Measurements from ENCODE around the gene SPOCK1.

- TF ChIP-seq EZH2 (IDR thresholded peaks at IDR 0.05; ENCODE audit: borderline replicate concordance, low read depth, low read length, poor library complexity, severe bottlenecking), result no peak
- TF ChIP-seq, protein P1, sequence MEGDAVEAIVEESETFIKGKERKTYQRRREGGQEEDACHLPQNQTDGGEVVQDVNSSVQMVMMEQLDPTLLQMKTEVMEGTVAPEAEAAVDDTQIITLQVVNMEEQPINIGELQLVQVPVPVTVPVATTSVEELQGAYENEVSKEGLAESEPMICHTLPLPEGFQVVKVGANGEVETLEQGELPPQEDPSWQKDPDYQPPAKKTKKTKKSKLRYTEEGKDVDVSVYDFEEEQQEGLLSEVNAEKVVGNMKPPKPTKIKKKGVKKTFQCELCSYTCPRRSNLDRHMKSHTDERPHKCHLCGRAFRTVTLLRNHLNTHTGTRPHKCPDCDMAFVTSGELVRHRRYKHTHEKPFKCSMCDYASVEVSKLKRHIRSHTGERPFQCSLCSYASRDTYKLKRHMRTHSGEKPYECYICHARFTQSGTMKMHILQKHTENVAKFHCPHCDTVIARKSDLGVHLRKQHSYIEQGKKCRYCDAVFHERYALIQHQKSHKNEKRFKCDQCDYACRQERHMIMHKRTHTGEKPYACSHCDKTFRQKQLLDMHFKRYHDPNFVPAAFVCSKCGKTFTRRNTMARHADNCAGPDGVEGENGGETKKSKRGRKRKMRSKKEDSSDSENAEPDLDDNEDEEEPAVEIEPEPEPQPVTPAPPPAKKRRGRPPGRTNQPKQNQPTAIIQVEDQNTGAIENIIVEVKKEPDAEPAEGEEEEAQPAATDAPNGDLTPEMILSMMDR (conservative IDR thresholded peaks at IDR 0.05; ENCODE audit: low read depth, low read length), result no peak
These were observed 324.9 kb downstream of the SPOCK1 start for GRCh38 chr5:137174196-137174595.

All from A673 (cell line).